Measurements from ENCODE around the gene TMBIM1.

TMBIM1 gene

GRCh38 chr2:218245214-218245613 lies 47.1 kb downstream of the TMBIM1 start:
- H3K27ac ChIP-seq (ENCODE audit: low read depth, low read length): no peak overlapping the region
- H3K4me3 ChIP-seq (ENCODE audit: insufficient read depth, low read length, poor library complexity, severe bottlenecking): no peak overlapping the region
- no peaks in the 10 kb centered on the region for H3F3A ChIP-seq (ENCODE audit: insufficient read depth)
- H3K9me2 ChIP-seq (replicated peaks; ENCODE audit: insufficient read depth, low read length): no peaks in the 10 kb centered on the region
- no peaks in the 10 kb centered on the region for H3K27me3 ChIP-seq (ENCODE audit: low read length)
- H3K36me3 ChIP-seq (ENCODE audit: low read length): peaks cover 55% of the 10 kb centered on the region
- no peaks in the 10 kb centered on the region for H4K20me1 ChIP-seq (ENCODE audit: low read depth, low read length)
- H3K79me2 ChIP-seq (ENCODE audit: insufficient read depth, low read length): no peaks in the 10 kb centered on the region; the same call in 1 of the 2 replicates
- H3K9me3 ChIP-seq (ENCODE audit: insufficient read depth, low read length): no peaks in the 10 kb centered on the region
- no peak overlapping the region for H2AFZ ChIP-seq (ENCODE audit: low read depth, low read length, severe bottlenecking)
- H3K9ac ChIP-seq (ENCODE audit: low read length): no peak overlapping the region
- no peak overlapping the region for H3K4me2 ChIP-seq (ENCODE audit: low read depth, low read length, poor library complexity, severe bottlenecking)
- TF ChIP-seq CTCF (IDR thresholded peaks at IDR 0.05; ENCODE audit: insufficient read depth, low read length, poor library complexity, severe bottlenecking) (no peak), EZH2phosphoT487 (conservative IDR thresholded peaks at IDR 0.05; ENCODE audit: low read length) (no peak)

- Histone ChIP-seq H3K9ac (ENCODE audit: low read length) (no peak overlapping the region), H3K4me3 (ENCODE audit: insufficient read depth, low read length, poor library complexity, severe bottlenecking) (no peak overlapping the region), H4K20me1 (ENCODE audit: low read depth, low read length) (no peaks in the 10 kb centered on the region), H3F3A (ENCODE audit: insufficient read depth) (no peaks in the 10 kb centered on the region), H2AFZ (ENCODE audit: low read depth, low read length, severe bottlenecking) (no peak overlapping the region), H3K4me2 (ENCODE audit: low read depth, low read length, poor library complexity, severe bottlenecking) (no peak overlapping the region), H3K9me3 (ENCODE audit: insufficient read depth, low read length) (no peaks in the 10 kb centered on the region), H3K36me3 (ENCODE audit: low read length) (peaks cover 55% of the 10 kb centered on the region), H3K79me2 (ENCODE audit: insufficient read depth, low read length) (no peaks in the 10 kb centered on the region; the same call in 1 of the 2 replicates), H3K27me3 (ENCODE audit: low read length) (no peaks in the 10 kb centered on the region), H3K9me2 (replicated peaks; ENCODE audit: insufficient read depth, low read length) (no peaks in the 10 kb centered on the region), H3K27ac (ENCODE audit: low read depth, low read length) (no peak overlapping the region)
- no peak for TF ChIP-seq CTCF (IDR thresholded peaks at IDR 0.05; ENCODE audit: insufficient read depth, low read length, poor library complexity, severe bottlenecking)
These were observed 47.6 kb downstream of the TMBIM1 start for GRCh38 chr2:218244665-218245064.

- Histone ChIP-seq H2AFZ (ENCODE audit: low read depth, low read length, severe bottlenecking) (no peak overlapping the region), H3K9me2 (replicated peaks; ENCODE audit: insufficient read depth, low read length) (no peaks in the 10 kb centered on the region), H4K20me1 (ENCODE audit: low read depth, low read length) (no peaks in the 10 kb centered on the region), H3F3A (ENCODE audit: insufficient read depth) (no peaks in the 10 kb centered on the region), H3K4me3 (ENCODE audit: insufficient read depth, low read length, poor library complexity, severe bottlenecking) (no peak overlapping the region), H3K9ac (ENCODE audit: low read length) (no peak overlapping the region), H3K27me3 (ENCODE audit: low read length) (no peaks in the 10 kb centered on the region), H3K9me3 (ENCODE audit: insufficient read depth, low read length) (no peaks in the 10 kb centered on the region), H3K36me3 (ENCODE audit: low read length) (peaks cover 52% of the 10 kb centered on the region), H3K4me2 (ENCODE audit: low read depth, low read length, poor library complexity, severe bottlenecking) (no peak overlapping the region), H3K27ac (ENCODE audit: low read depth, low read length) (no peak overlapping the region), H3K79me2 (ENCODE audit: insufficient read depth, low read length) (no peaks in the 10 kb centered on the region; the same call in 1 of the 2 replicates)
- no peak for TF ChIP-seq EZH2phosphoT487 (conservative IDR thresholded peaks at IDR 0.05; ENCODE audit: low read length)
- no peak for TF ChIP-seq CTCF (IDR thresholded peaks at IDR 0.05; ENCODE audit: insufficient read depth, low read length, poor library complexity, severe bottlenecking)
These were observed 48.1 kb downstream of the TMBIM1 start for GRCh38 chr2:218244204-218244603.
